GM18858 (cell line): Measurements from ENCODE around the gene AFF2.

Source experiments
- ATAC-seq: cut with Tn5 transposase; IDR thresholded peaks from one replicate; pipeline ENCODE4 v1.9.1; 2021; ENCODE audit not compliant: unreplicated experiment

The AFF2 gene

DNA sequence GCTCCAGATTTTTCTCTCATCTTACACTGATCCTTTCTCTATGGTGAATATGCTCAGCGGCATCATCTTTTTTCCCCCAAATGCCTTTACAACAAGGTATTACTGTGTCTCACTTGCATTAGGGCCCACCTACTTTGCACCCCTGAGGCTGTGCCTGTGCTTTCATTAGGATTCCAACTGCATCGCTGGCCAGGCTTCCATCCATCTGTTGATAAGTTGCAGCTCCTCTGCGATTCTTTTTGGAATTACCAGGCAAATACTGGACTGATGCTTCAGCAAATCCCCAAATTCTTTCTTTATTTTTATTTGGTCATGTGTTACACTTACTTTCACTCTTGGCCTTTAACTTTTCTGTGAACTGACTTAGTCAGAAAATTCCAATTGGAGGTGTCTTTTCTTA lies 77.3 kb downstream of the AFF2 start:
- no peak for ATAC-seq

DNA sequence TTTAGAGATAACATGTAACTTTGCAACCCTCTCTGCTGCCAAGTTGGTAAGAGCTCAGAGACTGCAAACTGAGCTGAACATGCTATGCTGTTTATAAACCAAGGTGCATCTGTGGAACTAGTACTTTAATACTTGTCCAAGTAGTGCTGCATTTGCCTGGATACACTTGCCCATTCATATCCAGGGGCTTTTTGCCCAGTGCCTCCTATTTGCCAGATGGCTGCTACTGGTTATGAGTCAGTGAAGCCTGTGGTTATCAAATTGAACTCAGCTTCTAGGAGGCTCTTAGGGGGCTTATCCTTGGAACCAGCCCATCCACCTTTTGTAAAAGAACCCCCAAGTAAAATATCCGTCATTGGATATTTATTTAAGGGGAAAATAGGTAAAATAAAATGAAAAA lies 79.6 kb downstream of the AFF2 start:
- ATAC-seq: no peak

DNA sequence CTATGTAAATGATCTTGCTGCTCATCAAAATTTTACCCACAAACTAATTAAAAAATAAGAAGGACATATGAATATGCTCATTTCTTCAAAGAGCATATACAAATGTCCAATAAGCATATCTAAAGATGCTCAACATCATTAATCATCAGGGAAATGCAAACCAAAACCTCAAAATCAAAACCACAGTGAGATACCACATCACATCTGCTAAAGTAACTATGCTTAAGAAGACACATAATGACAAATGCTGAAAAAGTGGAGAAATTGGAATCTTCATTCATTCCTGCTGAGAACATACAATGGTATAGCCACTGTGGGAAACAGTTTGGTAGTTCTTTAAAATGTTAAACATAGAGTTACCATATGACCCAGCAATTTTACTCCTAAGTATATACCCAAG lies 81.9 kb downstream of the AFF2 start:
- no peak for ATAC-seq

GRCh38 chrX:148588649-148589310 lies 88.4 kb downstream of the AFF2 start:
- no peak for ATAC-seq

DNA sequence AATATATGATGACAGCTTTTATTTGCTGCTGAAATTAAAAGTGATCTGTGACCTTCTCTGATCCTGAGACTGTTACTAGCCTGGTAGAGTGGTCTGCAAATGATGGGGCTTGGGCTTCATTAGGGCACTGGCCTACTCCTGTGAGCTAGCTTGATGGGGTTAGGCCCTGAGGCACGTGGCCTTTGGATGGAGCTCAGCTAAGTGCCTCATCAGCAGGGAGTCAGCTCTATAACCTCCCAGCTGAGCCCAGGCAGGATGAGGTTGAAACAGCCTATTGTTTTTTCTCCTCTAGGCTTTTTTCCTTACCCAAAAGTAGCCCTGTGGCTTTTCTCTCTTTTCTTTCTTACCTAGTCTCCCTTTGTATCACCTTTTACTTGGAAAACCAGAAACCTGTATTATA lies 92.2 kb downstream of the AFF2 start:
- no peak for ATAC-seq

DNA sequence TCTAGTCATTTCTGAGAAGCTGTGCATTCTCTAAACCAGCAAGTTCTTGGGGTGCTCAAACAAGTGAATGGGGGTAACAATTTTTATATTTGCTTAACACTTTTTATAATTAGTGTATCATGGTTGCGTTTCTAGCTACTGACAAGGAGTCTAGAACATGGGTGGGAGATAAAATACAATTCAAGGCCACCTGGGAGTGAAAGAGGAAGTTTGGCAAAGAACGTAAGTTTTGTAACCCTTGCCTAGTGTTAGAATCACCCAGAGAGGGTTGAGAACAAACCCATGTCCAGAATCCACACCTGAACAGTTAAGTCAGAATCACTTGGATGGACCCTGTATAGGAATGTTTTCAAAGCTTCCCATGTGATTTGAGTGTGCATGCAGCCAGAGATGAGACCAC lies 92.7 kb downstream of the AFF2 start:
- no peak for ATAC-seq

DNA sequence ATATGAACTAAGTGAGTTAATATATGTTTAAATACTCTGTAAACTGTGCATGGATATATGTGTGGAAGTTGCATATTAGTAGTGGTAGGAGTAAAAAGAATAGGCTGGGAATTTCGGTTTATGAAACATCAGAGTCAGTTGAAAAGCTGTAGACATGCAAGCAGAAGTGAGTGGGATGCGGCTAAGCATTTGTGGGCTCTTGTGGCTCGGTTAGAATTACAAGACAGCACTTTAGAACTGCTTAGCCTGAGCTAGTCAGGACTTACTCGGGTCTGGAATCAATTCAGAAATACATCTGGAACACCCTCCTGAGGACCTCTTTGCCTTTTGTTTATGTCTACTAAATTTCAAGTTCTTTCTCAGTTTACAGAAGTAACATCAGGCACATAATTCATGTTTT lies 93.6 kb downstream of the AFF2 start:
- no peak for ATAC-seq

GRCh38 chrX:148599404-148599803 lies 99.0 kb downstream of the AFF2 start:
- no peak for ATAC-seq

GRCh38 chrX:148600131-148600530 lies 99.7 kb downstream of the AFF2 start:
- ATAC-seq: no peak

- ATAC-seq: no peak
These were observed 100.2 kb downstream of the AFF2 start for GRCh38 chrX:148600581-148600980.

GRCh38 chrX:148601034-148601433 lies 100.6 kb downstream of the AFF2 start:
- ATAC-seq: no peak

- peak; percentile 66 for ATAC-seq
These were observed 109.3 kb downstream of the AFF2 start for GRCh38 chrX:148609515-148610327.

- ATAC-seq: peak; percentile 41
These were observed 109.9 kb downstream of the AFF2 start for GRCh38 chrX:148610328-148610698.

DNA sequence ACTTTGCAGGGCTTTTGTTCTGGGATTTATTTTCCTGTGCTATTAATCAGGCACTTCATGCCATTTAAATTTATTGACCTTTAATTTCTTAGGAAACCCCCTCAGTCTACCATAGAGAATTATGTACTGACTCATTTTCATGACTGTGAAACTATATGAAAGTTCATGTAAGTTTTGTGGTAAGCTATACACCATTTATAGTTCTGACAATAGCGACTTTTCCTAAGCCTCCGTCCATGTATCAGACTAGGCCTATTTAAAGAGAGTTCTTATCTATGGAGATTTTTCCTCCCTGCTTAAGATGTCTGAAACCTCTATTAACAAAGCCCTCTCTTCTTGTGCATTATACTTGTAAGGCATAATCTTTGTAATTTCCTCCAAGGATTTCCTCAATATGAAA lies 111.6 kb downstream of the AFF2 start:
- peak; percentile 35 for ATAC-seq

GRCh38 chrX:148612431-148612830 lies 112.0 kb downstream of the AFF2 start:
- peak; percentile 4 for ATAC-seq

GRCh38 chrX:148613636-148614035 lies 113.2 kb downstream of the AFF2 start:
- no peak for ATAC-seq

- no peak for ATAC-seq
These were observed 115.1 kb downstream of the AFF2 start for GRCh38 chrX:148615491-148615890.

GRCh38 chrX:148618470-148619445 lies 118.3 kb downstream of the AFF2 start:
- ATAC-seq: no peak

GRCh38 chrX:148620023-148620422 lies 119.6 kb downstream of the AFF2 start:
- no peak for ATAC-seq

DNA sequence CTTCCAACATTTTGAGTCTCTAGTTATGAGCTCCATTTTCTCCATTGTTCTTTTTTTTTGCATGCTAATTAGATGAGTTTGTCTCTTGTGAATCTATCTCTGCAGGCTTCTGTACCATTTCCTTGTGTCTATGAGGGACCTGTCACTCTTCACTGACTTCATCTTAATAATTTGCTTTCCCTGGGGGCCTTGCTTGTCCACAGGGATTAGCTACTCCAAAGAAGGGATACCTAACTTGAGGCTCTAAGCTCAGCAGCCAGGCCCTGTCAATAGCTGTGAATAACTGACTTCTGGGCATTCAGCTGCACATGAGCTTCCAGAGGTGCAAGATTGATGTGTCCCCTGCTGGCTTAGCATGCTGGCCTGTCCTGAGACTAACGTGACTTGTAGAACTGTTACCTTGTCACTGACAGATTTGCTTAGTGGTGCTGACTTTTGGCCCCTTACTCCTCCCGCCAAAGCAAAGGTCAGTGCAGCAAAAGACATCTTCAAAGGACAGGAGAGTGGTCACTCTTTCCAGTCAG lies 124.6 kb downstream of the AFF2 start:
- no peak for ATAC-seq

DNA sequence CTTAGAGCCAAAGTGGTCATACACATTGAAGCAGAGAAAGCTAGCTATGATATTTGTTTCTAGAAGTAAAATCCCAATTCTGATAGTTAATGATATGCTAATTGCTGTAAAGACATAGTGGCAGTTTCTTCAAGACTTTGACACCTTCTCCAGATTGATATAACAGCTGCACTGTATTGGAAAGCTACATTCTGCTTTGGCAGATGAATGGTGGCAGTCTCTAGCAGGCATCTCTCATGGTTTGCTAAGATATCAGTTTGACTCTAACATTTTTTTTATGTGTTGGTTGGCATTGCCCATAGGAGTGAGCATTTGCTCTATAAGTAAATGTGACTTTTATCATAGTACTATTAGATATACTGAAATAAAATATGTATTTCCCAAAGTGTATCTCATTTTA lies 128.2 kb downstream of the AFF2 start:
- no peak for ATAC-seq
